Measurements from ENCODE around the gene ZBTB7B. TPM values are rescaled to one million over a fixed set of nuclear protein-coding genes. Genes with fewer than 3 reads are reported as not detected.

Gene ZBTB7B
- total RNA-seq, 1 donor from 2014 or later, result 29.9 TPM

DNA sequence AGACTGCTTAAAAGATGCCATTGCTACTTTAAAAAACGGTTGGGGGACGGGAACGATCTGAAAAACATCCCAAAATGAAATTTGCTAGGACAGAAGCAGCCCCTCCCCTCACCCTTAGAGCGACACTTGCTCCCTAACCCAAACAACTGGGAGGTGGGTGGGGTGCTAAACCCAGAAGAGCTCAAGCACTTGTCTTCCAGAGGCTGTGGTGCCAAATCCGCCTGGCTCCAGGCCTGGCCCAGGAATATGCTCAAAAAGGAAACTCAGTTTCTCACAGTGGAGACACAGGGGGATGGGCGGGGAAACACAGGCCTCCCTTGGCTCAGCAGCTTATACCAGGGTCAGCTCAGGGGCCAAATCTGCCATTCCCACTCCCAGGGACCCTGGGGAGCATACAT is 46.1 kb upstream of the ZBTB7B start:
- H3K36me3 Mint-ChIP-seq (ENCODE audit: insufficient read depth), result no peaks in the 10 kb centered on the region
- peak overlapping the region; percentile 98 for H3K27ac Mint-ChIP-seq
- DNase-seq (ENCODE audit: low spot score, unreplicated experiment), result no peak
- peaks cover 45% of the 10 kb centered on the region for H3K4me1 Mint-ChIP-seq (ENCODE audit: low read depth)
- H3K4me3 Mint-ChIP-seq (ENCODE audit: low read depth), result peak overlapping the region; percentile 84
- no peaks in the 10 kb centered on the region for H3K27me3 Mint-ChIP-seq
- H3K9me3 Mint-ChIP-seq (ENCODE audit: low read depth), result no peaks in the 10 kb centered on the region
- TF ChIP-seq, protein P1, sequence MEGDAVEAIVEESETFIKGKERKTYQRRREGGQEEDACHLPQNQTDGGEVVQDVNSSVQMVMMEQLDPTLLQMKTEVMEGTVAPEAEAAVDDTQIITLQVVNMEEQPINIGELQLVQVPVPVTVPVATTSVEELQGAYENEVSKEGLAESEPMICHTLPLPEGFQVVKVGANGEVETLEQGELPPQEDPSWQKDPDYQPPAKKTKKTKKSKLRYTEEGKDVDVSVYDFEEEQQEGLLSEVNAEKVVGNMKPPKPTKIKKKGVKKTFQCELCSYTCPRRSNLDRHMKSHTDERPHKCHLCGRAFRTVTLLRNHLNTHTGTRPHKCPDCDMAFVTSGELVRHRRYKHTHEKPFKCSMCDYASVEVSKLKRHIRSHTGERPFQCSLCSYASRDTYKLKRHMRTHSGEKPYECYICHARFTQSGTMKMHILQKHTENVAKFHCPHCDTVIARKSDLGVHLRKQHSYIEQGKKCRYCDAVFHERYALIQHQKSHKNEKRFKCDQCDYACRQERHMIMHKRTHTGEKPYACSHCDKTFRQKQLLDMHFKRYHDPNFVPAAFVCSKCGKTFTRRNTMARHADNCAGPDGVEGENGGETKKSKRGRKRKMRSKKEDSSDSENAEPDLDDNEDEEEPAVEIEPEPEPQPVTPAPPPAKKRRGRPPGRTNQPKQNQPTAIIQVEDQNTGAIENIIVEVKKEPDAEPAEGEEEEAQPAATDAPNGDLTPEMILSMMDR (IDR thresholded peaks at IDR 0.05; ENCODE audit: unreplicated experiment), result no peak

DNA sequence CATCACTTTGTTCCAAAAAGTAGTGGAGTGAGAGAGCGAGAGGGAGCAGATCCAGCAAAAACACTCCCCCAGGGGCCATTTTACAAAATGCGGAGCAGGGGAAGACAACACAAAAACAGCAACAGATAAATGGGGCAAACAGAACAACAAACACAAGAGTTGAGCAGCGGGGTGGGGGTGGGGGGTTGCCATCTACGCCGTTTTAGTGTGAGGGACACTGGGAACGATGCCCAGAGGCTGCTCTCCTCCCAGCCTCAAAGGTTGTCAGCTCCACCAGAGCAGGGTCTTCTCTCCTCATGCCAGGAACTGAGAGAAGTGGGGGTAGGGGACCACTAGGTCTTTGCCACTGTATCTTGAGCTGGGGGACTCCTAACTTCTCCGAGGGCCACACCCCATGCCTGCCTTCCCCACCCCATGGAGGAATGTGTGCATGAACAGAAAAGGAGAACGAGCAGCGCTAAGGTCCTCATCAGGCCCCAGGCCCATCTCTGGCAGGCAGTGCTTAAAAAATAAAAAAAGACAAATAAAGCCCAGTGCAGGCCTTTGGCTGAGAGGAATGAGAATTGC is 45.4 kb upstream of the ZBTB7B start:
- peak overlapping the region; percentile 11 for H3K4me3 Mint-ChIP-seq (ENCODE audit: low read depth)
- DNase-seq (ENCODE audit: low spot score, unreplicated experiment), result no peak
- peaks cover 45% of the 10 kb centered on the region for H3K4me1 Mint-ChIP-seq (ENCODE audit: low read depth)
- TF ChIP-seq, protein P1 (IDR thresholded peaks at IDR 0.05; ENCODE audit: unreplicated experiment), result no peak
- H3K9me3 Mint-ChIP-seq (ENCODE audit: low read depth), result no peaks in the 10 kb centered on the region
- no peaks in the 10 kb centered on the region for H3K27me3 Mint-ChIP-seq
- H3K27ac Mint-ChIP-seq, result peak overlapping the region; percentile 98
- no peaks in the 10 kb centered on the region for H3K36me3 Mint-ChIP-seq (ENCODE audit: insufficient read depth)

DNA sequence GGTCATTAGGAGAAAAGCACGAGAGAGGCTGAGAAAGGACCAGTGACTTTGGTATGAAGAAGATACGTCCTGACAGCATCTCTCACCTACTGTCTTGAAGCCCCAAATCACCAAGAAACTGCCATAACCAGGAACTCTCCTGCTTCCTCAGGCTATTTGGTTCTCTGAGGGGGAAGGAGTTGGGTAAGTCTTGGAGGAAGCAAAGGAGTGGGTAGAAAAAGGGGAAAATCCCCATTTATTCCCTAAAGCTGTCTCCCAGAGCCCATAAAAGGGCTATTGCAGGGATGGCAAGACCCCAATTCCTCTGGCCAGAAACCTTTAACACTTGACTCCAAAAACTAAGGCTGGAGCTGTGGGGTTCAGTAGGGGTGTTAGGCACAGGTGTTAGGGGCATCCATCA is 44.6 kb upstream of the ZBTB7B start:
- no peak for DNase-seq (ENCODE audit: low spot score, unreplicated experiment)
- Mint-ChIP-seq H3K4me1 (ENCODE audit: low read depth) (peaks cover 46% of the 10 kb centered on the region), H3K9me3 (ENCODE audit: low read depth) (no peaks in the 10 kb centered on the region), H3K36me3 (ENCODE audit: insufficient read depth) (no peaks in the 10 kb centered on the region), H3K4me3 (ENCODE audit: low read depth) (no peak overlapping the region), H3K27me3 (no peaks in the 10 kb centered on the region), H3K27ac (no peak overlapping the region)
- TF ChIP-seq, protein P1 (IDR thresholded peaks at IDR 0.05; ENCODE audit: unreplicated experiment), result no peak

DNA sequence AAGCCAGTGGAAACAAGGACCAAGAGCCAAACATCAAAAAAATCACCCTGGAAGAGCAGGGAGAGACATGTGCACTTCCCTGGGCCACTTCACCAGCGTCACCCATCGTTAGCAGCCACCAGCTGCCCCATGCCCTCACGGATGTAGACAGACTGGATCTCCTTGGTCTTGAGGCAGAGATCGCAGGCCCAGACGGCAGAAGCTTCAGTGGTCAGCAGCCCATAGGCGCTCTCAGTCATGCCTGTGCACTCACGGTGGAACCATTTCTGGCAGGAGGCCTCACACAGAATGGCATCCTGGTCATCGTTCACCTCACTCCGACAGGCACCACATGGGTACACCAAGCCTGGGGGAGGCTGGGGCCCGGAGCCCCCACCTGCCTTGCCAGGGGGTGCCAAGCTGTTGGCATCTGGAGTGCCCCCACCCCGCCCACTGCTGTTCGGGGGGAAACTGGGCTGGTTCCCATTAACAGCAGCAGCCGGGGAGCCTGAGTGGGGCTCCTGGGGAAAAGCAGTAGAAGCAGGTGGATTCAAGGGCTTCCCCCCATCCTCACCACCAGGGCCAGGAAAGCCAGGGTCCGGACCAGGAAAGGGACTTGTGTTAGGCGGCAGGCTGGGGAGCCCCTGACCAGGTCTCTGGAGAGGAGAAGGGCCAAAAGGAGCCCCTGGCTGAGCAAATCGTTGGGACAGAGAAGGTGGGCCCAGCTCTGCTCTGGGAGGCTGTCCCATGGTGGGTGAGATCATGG is 43.7 kb upstream of the ZBTB7B start:
- Mint-ChIP-seq H3K4me1 (ENCODE audit: low read depth) (peaks cover 41% of the 10 kb centered on the region), H3K9me3 (ENCODE audit: low read depth) (no peaks in the 10 kb centered on the region), H3K4me3 (ENCODE audit: low read depth) (peak overlapping the region; percentile 16), H3K27ac (no peak overlapping the region), H3K36me3 (ENCODE audit: insufficient read depth) (peaks cover 2% of the 10 kb centered on the region), H3K27me3 (no peaks in the 10 kb centered on the region)
- DNase-seq (ENCODE audit: low spot score, unreplicated experiment), result no peak
- TF ChIP-seq, protein P1 (IDR thresholded peaks at IDR 0.05; ENCODE audit: unreplicated experiment), result no peak

DNA sequence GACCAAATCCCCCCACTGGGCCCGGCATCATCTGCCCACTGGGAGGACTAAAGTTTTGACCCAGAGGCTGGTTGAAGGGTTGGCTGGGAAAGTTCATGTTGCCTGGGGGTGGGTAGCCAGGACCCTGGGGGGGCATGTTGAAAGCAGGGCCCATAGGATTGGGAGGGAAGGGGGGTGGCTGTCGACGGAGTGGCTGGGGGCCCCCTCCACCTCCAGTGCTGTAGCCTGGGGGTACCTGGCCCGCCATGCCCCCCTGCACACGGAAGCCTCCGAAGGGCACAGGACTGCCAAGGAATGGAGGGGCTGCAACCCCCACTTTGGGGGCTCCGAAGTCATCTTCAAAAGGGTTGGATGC is 43.2 kb upstream of the ZBTB7B start:
- H3K4me3 Mint-ChIP-seq (ENCODE audit: low read depth), result no peak overlapping the region
- TF ChIP-seq, protein P1 (IDR thresholded peaks at IDR 0.05; ENCODE audit: unreplicated experiment), result no peak
- no peaks in the 10 kb centered on the region for H3K27me3 Mint-ChIP-seq
- DNase-seq (ENCODE audit: low spot score, unreplicated experiment), result no peak
- H3K27ac Mint-ChIP-seq, result no peak overlapping the region
- no peaks in the 10 kb centered on the region for H3K9me3 Mint-ChIP-seq (ENCODE audit: low read depth)
- peaks cover 37% of the 10 kb centered on the region for H3K4me1 Mint-ChIP-seq (ENCODE audit: low read depth)
- peaks cover 4% of the 10 kb centered on the region for H3K36me3 Mint-ChIP-seq (ENCODE audit: insufficient read depth)
